ENCODE measurements around the gene EEF1AKMT1.

EEF1AKMT1 gene

DNA sequence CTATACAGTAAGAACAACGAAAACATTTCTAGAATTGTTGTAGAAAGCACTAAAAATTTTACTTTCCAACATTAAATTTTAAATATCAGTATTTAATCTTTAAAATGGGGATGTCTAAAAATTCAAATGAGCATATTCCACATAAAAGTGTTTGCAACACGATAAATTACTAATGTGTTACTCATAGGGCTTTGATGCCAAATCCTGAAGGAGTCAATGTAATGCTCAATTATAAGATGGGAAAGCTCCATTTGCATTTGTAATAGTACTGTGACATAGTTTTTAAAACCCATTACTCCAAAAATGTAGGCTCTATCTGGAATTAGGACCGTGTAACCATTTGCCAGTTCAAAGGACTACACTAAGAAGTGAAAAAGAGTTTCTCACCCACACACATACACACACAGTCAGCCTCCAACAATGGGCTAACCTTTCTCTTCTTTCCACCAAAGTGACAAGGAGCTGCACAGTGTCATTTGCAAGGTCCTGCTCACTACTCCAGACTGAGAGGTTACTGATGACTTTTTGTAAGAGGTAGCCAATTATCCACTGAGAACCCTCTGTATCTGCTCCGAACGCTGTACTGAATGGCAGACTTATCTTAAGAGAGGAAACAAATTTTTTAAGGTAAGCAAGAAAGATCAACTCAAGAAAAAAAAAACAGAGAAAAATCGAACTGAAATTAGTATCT lies 26.1 kb upstream of the EEF1AKMT1 start:
- no peak for DNase-seq (ENCODE audit: low spot score)
- in situ Hi-C loops (cut with MboI; ENCODE audit: low pct_unique_long_range_greater_than_20kb, low sequenced_read_pairs, unreplicated experiment), result no loop called here
- TF ChIP-seq, protein P1, sequence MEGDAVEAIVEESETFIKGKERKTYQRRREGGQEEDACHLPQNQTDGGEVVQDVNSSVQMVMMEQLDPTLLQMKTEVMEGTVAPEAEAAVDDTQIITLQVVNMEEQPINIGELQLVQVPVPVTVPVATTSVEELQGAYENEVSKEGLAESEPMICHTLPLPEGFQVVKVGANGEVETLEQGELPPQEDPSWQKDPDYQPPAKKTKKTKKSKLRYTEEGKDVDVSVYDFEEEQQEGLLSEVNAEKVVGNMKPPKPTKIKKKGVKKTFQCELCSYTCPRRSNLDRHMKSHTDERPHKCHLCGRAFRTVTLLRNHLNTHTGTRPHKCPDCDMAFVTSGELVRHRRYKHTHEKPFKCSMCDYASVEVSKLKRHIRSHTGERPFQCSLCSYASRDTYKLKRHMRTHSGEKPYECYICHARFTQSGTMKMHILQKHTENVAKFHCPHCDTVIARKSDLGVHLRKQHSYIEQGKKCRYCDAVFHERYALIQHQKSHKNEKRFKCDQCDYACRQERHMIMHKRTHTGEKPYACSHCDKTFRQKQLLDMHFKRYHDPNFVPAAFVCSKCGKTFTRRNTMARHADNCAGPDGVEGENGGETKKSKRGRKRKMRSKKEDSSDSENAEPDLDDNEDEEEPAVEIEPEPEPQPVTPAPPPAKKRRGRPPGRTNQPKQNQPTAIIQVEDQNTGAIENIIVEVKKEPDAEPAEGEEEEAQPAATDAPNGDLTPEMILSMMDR (IDR thresholded peaks at IDR 0.05; ENCODE audit: extremely low read depth, insufficient read depth, missing control alignments), result no peak

DNA sequence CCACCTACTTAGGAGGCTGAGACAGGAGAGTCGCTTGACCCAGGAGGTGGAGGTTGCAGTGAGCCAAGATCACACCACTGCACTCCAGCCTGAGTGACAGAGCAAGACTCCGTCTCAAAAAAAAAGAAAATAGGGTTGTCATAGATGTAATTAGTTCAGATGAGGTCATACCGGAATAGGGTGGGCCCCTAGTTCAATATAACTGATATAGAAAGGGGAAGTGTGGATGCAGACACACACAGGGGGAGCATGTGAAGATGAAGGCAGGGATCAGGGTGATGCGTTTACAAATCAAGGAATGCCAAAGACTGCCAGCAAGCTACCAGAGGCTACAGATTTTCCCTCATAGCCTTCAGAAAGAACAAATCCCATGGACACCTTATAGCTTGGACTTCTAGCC lies 24.3 kb upstream of the EEF1AKMT1 start:
- DNase-seq (ENCODE audit: low spot score), result peak; percentile 11
- TF ChIP-seq, protein P1 (IDR thresholded peaks at IDR 0.05; ENCODE audit: extremely low read depth, insufficient read depth, missing control alignments), result no peak
- in situ Hi-C loops (cut with MboI; ENCODE audit: low pct_unique_long_range_greater_than_20kb, low sequenced_read_pairs, unreplicated experiment), result no loop called here

DNA sequence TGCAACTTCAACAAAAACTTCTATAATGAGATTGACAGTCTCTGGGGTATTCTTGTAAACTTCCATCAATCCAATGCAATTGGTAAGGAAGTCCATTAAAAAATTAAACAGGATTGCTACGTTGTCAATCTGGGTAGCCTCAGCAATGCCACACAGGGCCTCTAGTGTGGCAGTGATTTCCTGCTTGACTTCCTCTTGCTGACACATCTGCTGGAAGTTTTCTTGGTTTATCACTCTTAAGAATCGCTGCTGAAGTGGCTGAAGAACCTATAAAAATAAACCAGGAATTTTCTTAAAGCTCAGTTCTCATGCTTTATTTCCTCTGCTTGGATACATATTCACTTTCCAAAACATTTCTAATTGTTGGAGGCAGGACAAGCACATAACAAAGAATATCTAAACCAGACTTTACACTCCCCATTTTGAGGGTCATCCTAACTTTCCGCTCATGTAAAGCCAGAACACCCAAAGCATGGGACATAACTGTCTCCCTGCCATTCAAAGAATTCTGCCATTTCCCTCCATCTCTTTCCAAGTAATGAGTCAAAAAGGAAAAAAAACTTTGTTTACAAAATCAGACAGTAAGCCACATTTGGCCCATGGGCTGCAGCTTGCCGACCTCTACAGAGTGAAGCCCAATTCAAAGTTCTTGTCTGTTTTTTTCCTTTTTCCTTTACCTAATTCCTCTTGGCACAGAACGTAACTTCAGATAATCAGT lies 23.2 kb upstream of the EEF1AKMT1 start:
- in situ Hi-C loops (cut with MboI; ENCODE audit: low pct_unique_long_range_greater_than_20kb, low sequenced_read_pairs, unreplicated experiment), result no loop called here
- DNase-seq (ENCODE audit: low spot score), result no peak
- TF ChIP-seq, protein P1 (IDR thresholded peaks at IDR 0.05; ENCODE audit: extremely low read depth, insufficient read depth, missing control alignments), result no peak

DNA sequence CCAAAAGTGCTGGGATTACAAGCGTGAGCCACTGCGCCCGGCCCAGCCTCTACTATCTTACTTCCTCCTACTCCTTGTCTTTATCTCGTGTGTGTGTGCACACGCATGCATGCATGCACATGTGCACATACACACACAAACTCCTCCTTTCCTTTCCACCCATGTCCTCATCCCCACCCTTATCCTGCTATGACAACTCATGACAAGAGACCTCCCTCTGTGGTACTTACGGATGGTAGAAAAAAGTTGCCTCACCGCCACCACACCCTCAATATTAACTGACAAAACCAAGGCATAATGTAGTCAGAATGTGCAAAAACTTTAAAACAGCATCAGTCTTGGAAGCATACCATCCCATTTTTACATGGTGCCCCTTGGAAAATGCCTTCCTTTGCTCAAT lies 15.9 kb upstream of the EEF1AKMT1 start:
- TF ChIP-seq, protein P1 (IDR thresholded peaks at IDR 0.05; ENCODE audit: extremely low read depth, insufficient read depth, missing control alignments), result no peak

DNA sequence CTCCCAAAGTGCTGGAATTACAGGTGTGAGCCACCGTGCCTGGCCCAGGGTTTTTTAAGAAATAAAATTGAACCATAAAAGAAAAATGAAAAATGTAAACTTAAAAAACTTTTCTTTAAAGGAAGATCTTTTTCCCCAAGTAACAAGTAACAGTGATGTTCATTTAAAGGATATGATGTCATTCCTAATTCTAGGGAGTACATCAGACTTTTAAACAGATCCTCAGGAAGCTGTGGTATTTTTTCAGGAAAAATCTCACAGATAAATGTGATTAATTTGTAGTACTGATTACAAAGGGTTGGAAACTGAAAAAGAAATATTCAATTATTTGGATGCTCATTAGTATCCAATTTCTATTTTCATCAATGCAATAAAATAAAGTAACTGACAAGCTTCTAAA lies 14.6 kb upstream of the EEF1AKMT1 start:
- in situ Hi-C loops (cut with MboI; ENCODE audit: low pct_unique_long_range_greater_than_20kb, low sequenced_read_pairs, unreplicated experiment), result no loop called here
- DNase-seq (ENCODE audit: low spot score), result no peak
- TF ChIP-seq, protein P1 (IDR thresholded peaks at IDR 0.05; ENCODE audit: extremely low read depth, insufficient read depth, missing control alignments), result no peak

More for the DNA sequence above, 15.9 kb upstream of the EEF1AKMT1 start:
- in situ Hi-C loops (cut with MboI; ENCODE audit: low pct_unique_long_range_greater_than_20kb, low sequenced_read_pairs, unreplicated experiment), result no loop called here
- DNase-seq (ENCODE audit: low spot score), result no peak

DNA sequence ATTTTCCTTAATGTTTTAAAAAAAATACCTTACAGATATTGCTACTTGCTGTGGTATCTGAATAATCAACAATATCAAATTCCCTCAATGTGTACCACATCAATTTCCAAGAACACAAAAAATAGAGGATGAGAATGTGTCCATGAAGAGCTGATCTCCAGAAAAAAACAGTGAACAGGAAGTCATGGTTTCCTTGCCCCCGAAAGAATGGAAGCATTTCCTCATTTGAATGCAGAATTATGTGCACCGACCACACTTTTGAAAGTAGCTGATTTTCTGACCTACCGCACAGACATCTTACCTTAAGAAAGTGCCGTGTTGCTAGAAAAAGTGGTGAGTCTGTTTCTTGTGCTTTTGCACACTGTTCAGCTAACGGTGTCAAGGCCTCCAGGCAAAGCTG lies 13.4 kb upstream of the EEF1AKMT1 start:
- in situ Hi-C loops (cut with MboI; ENCODE audit: low pct_unique_long_range_greater_than_20kb, low sequenced_read_pairs, unreplicated experiment), result no loop called here
- TF ChIP-seq, protein P1 (IDR thresholded peaks at IDR 0.05; ENCODE audit: extremely low read depth, insufficient read depth, missing control alignments), result no peak

More for the DNA sequence above, 13.4 kb upstream of the EEF1AKMT1 start:
- DNase-seq (ENCODE audit: low spot score), result no peak

Measured in GM13977 (cell line).